ENCODE measurements around the gene CARD6. TPM values are rescaled to one million over a fixed set of nuclear protein-coding genes. Genes with fewer than 3 reads are reported as not detected.

Gene CARD6
- total and polyA plus RNA-seq, 2 of the 13 experiments (the other 11 are each of a cell fraction or from before 2014, with no cell fraction given) = 0.33 to 1.4 TPM

DNA sequence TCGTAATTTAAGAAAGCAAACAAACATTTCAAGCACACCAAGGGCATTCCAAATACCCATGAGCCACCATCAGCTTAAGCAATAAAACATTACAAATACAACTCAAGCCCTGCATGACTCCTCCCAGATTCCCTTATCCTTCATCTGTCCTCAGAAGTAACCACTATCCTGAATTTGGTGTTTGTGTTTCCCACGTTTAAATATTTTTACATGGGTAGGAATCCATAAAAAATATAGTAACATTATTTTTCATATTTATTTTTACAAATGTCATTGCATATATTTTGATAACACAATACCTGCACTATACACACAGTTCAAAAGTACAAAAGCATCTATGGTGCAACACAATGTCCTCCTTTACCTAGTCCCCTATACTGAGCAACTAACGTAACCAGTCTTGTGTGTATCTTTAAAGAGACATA is 49.4 kb upstream of the CARD6 start (continued):
- TF ChIP-seq CEBPB (IDR thresholded peaks at IDR 0.05; ENCODE audit: borderline replicate concordance, low read depth, low read length) (peak; percentile 88), ZNF232 (CRISPR knock-in tag; IDR thresholded peaks at IDR 0.05; ENCODE audit: borderline replicate concordance) (no peak), GATAD2A (CRISPR knock-in tag; IDR thresholded peaks at IDR 0.05) (peak; percentile 65), SOX13 (IDR thresholded peaks at IDR 0.05) (no peak), SOX13 (CRISPR knock-in tag; conservative IDR thresholded peaks at IDR 0.05 in 1 of 2, IDR thresholded peaks at IDR 0.05 in 1 of 2) (peak in 1 of 2 experiments; percentile 74; a peak in 2 of 4 replicates), SALL1 (CRISPR knock-in tag; IDR thresholded peaks at IDR 0.05) (no peak), CEBPG (CRISPR knock-in tag; IDR thresholded peaks at IDR 0.05) (peak; percentile 77), FOXJ3 (CRISPR knock-in tag; IDR thresholded peaks at IDR 0.05; ENCODE audit: borderline replicate concordance) (0 out of 2 replicates have a peak, but pooled peaks have one; percentile 23), NCOA5 (CRISPR knock-in tag; IDR thresholded peaks at IDR 0.05) (no peak), RXRB (CRISPR knock-in tag; IDR thresholded peaks at IDR 0.05; ENCODE audit: borderline replicate concordance) (0 out of 2 replicates have a peak, but pooled peaks have one; percentile 26), RBFOX2 (IDR thresholded peaks at IDR 0.05; ENCODE audit: low read depth, low read length) (0 out of 2 replicates have a peak, but pooled peaks have one; percentile 16), NCOR1 (IDR thresholded peaks at IDR 0.05; ENCODE audit: borderline replicate concordance, low read length) (peak; percentile 86), NONO (IDR thresholded peaks at IDR 0.05) (no peak), NONO (CRISPR knock-in tag; conservative IDR thresholded peaks at IDR 0.05) (no peak), MIER2 (CRISPR knock-in tag; IDR thresholded peaks at IDR 0.05) (no peak), ZBTB20 (CRISPR knock-in tag; IDR thresholded peaks at IDR 0.05; ENCODE audit: borderline replicate concordance, low read depth) (peak; percentile 77; the same call in 1 of the 2 replicates), ZNF160 (CRISPR knock-in tag; IDR thresholded peaks at IDR 0.05) (no peak), MBD4 (IDR thresholded peaks at IDR 0.05; ENCODE audit: borderline replicate concordance, low read length) (peak; percentile 21; the same call in 1 of the 2 replicates)
- TF ChIP-seq, protein P1, sequence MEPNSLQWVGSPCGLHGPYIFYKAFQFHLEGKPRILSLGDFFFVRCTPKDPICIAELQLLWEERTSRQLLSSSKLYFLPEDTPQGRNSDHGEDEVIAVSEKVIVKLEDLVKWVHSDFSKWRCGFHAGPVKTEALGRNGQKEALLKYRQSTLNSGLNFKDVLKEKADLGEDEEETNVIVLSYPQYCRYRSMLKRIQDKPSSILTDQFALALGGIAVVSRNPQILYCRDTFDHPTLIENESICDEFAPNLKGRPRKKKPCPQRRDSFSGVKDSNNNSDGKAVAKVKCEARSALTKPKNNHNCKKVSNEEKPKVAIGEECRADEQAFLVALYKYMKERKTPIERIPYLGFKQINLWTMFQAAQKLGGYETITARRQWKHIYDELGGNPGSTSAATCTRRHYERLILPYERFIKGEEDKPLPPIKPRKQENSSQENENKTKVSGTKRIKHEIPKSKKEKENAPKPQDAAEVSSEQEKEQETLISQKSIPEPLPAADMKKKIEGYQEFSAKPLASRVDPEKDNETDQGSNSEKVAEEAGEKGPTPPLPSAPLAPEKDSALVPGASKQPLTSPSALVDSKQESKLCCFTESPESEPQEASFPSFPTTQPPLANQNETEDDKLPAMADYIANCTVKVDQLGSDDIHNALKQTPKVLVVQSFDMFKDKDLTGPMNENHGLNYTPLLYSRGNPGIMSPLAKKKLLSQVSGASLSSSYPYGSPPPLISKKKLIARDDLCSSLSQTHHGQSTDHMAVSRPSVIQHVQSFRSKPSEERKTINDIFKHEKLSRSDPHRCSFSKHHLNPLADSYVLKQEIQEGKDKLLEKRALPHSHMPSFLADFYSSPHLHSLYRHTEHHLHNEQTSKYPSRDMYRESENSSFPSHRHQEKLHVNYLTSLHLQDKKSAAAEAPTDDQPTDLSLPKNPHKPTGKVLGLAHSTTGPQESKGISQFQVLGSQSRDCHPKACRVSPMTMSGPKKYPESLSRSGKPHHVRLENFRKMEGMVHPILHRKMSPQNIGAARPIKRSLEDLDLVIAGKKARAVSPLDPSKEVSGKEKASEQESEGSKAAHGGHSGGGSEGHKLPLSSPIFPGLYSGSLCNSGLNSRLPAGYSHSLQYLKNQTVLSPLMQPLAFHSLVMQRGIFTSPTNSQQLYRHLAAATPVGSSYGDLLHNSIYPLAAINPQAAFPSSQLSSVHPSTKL (CRISPR knock-in tag; IDR thresholded peaks at IDR 0.05) = peak; percentile 59
- TF ChIP-seq, protein P2, sequence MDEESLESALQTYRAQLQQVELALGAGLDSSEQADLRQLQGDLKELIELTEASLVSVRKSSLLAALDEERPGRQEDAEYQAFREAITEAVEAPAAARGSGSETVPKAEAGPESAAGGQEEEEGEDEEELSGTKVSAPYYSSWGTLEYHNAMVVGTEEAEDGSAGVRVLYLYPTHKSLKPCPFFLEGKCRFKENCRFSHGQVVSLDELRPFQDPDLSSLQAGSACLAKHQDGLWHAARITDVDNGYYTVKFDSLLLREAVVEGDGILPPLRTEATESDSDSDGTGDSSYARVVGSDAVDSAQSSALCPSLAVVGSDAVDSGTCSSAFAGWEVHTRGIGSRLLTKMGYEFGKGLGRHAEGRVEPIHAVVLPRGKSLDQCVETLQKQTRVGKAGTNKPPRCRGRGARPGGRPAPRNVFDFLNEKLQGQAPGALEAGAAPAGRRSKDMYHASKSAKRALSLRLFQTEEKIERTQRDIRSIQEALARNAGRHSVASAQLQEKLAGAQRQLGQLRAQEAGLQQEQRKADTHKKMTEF (CRISPR knock-in tag; IDR thresholded peaks at IDR 0.05) = 0 out of 2 replicates have a peak, but pooled peaks have one; percentile 20
- TF ChIP-seq, protein P3, sequence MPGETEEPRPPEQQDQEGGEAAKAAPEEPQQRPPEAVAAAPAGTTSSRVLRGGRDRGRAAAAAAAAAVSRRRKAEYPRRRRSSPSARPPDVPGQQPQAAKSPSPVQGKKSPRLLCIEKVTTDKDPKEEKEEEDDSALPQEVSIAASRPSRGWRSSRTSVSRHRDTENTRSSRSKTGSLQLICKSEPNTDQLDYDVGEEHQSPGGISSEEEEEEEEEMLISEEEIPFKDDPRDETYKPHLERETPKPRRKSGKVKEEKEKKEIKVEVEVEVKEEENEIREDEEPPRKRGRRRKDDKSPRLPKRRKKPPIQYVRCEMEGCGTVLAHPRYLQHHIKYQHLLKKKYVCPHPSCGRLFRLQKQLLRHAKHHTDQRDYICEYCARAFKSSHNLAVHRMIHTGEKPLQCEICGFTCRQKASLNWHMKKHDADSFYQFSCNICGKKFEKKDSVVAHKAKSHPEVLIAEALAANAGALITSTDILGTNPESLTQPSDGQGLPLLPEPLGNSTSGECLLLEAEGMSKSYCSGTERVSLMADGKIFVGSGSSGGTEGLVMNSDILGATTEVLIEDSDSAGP (CRISPR knock-in tag; IDR thresholded peaks at IDR 0.05; ENCODE audit: borderline replicate concordance) = peak; percentile 16; the same call in 1 of the 2 replicates
- TF ChIP-seq, protein P4, sequence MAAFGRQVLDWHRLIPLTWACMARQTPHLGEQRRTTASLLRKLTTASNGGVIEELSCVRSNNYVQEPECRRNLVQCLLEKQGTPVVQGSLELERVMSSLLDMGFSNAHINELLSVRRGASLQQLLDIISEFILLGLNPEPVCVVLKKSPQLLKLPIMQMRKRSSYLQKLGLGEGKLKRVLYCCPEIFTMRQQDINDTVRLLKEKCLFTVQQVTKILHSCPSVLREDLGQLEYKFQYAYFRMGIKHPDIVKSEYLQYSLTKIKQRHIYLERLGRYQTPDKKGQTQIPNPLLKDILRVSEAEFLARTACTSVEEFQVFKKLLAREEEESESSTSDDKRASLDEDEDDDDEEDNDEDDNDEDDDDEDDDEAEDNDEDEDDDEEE (CRISPR knock-in tag; IDR thresholded peaks at IDR 0.05) = no peak
